RPMI7951 (cell line): ENCODE results near the gene GFER. TPM values are rescaled to one million over a fixed set of nuclear protein-coding genes. Genes with fewer than 3 reads are reported as not detected.

Source experiments
- DNase-seq: peaks from one replicate; pipeline ENCODE4 v3.0.0-alpha.2; 2012; ENCODE audit warnings: low read depth
- total RNA-seq: library from RNA; depleted of rRNA; stranded (reverse); fragments of >200 nt; shearing (Covaris generic); gene quantifications from 2 replicates; pipeline ENCODE4 v1.2.3, GENCODE V29; 2014

Gene GFER
- total RNA-seq, 1 experiment from 2014 or later = 6.7 TPM

DNA sequence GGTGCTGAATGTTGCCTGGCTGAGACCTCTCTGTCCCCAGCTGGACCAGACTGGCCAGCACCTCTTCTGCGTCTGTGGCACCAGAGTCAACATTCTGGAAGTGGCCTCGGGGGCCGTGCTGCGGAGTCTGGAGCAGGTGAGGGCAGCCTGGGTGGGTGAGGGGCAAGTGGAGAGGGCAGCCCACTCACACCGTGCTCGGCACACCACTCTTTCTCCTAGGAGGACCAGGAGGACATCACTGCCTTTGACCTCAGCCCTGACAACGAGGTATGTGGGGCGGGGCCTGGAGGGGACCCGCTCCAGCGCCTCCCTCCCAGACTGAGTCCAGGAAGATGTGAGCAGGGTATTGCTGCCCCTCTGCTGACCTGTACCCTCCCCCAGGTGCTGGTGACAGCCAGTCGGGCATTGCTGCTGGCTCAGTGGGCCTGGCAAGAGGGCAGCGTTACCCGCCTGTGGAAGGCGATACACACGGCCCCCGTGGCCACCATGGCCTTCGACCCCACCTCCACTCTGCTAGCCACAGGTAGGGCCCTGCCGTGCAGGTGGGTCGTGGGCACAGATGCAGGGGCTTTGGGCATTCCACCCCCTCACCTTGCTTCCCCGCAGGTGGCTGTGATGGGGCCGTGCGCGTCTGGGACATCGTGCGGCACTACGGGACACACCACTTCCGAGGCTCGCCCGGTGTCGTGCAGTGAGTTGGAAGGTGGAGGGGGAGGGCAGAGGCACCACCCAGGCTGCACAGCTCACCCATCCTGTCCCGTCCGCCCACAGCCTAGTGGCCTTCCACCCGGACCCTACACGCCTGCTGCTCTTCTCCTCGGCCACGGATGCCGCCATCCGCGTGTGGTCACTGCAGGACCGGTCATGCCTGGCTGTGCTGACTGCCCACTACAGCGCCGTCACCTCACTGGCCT lies 9.6 kb upstream of the GFER start:
- DNase-seq = no peak

GRCh38 chr16:1975432-1976215 lies 8.4 kb upstream of the GFER start:
- DNase-seq = no peak

DNA sequence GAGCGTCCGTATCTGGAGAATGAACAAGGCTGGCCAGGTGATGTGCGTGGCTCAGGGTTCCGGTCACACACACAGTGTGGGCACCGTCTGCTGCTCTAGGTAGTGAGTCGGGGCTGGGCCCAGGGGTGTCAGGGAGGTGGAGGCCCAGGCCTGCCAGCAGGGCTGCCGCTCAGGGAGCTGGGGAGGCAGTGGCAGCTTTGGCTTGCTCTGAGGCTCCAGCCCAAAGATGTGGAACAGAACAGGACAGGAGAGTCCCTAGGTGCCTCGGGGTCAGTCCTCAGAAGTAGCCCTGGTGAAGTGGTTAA lies 7.8 kb upstream of the GFER start:
- no peak for DNase-seq

GRCh38 chr16:1976951-1977874 lies 6.8 kb upstream of the GFER start:
- DNase-seq = no peak

- DNase-seq = no peak
Observed at GRCh38 chr16:1977875-1978268, 6.1 kb upstream of the GFER start.

- DNase-seq = no peak
Observed at GRCh38 chr16:1978476-1979120, 5.4 kb upstream of the GFER start.

DNA sequence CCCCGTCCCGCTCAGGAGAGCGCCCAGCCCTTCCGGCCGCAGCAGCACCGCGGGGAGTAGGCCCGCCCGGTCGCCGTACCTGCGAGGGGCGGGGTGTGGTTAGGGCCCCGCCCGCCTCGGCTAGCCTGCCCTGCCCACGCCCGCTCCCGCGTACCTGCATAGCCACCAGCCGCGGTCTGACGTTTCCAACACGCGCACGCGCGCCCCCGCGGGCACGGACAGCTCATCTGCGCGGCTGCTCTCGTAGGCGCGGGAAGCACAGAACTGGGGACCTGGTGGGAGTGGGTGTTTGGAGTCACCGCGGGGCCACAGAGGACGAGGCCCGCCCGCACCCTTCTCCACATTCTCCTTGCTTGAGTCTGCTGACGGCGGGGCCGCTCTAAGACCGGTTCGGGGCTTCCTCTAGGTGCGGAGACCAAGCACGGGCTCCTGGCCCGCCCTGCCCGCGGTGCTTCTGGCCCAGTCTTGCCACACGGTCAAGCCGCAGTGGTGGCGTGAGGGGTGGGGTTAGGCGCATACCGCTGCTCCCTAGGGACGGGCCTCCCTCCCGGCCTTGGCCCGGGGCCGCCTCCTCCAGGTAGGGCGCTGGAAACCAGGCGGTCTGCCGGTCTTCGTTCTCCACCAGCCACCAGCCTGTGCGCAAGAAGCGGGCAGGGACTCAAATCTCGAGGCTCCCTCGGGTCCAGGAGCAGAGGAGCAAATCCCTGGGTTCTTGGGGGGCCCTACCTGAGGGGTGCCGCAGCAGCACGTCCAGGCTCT lies 4.5 kb upstream of the GFER start:
- no peak for DNase-seq

DNA sequence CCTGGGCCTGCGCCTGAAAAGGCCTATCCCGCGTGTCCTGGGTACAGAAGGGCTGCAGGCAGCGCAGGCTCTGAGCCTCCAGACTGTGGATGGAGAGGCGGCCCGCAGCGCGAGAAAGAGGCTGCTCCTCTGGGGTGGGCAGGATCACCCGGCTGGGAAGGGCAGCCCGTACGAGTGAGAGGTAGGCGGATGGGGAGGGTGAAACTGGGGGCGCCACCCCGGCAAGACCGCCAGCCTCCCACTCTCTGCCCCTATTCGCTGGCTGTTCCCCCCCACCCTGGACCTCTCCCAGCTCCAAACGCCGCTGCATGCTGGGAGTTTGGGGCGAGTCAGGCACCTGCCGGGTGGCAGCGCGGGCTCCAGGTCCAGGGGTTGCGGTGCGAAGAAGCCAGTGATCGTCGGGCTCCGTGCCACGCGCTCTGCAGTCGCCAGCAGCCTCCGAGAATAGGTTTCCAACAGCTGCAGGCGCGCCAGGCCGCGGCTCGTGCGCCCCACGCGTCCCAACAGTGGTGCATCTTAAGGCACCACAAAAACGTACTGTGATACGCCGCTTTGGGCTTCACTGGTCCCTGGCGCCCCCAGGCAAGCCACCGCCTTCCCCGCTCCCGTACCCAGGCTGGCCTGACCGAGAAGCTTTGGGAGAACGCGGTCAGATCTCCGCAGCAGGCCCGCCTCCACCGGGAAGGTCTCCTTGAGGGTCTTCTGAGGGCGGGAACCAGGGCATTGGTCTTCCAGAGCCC lies 3.8 kb upstream of the GFER start:
- DNase-seq = no peak

- no peak for DNase-seq
Observed at GRCh38 chr16:1980770-1981087, 3.3 kb upstream of the GFER start.

DNA sequence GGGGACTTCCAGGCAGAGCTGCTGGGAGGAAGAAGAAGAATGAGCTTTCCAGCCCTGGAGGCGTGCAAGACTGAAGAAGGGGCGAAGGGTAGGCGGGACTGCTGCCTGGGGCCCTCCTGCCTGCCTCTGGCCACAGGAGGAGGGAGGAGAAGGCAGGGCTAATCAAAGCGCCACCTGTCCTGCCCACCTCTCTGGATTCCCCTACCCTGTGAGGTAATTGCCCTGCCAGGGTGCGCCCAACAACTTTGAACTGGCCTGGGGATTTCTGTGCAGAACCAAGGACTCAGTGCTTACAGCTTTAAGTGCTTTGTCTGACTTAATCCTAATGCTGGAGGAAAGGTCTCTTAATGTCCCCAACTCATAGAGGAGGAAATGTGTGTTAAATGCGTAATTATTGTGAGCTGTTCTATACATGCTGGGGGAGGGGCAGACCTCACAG lies 2.6 kb upstream of the GFER start, which contains the start of gene NOXO1:
NOXO1 (minus strand) TSS at position 72 of the 439 bp plus-strand sequence. CDS start 290 bp downstream, outside the sequence.
- DNase-seq = no peak

DNA sequence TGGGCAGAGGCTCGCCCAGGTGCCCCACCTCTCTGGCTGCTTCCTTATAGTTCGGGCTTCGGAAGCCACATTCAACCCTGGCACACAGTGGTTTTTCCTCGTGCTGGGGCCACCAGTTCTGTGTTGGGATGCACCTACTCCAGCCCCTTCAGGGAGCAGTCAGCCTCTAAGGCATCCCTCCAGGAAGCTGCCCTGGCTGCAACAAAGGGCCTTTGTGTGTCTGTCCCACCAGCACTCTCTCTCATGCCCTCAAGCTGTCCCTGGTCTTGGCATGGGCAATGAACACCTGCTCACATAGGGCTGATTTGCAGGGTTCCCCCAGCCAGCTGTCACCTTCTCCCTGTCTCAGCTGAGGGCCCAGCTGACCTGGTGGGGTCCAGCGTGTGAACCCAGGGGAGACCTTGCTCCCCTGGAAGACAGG lies 2.0 kb upstream of the GFER start:
- DNase-seq = peak; percentile 49

DNA sequence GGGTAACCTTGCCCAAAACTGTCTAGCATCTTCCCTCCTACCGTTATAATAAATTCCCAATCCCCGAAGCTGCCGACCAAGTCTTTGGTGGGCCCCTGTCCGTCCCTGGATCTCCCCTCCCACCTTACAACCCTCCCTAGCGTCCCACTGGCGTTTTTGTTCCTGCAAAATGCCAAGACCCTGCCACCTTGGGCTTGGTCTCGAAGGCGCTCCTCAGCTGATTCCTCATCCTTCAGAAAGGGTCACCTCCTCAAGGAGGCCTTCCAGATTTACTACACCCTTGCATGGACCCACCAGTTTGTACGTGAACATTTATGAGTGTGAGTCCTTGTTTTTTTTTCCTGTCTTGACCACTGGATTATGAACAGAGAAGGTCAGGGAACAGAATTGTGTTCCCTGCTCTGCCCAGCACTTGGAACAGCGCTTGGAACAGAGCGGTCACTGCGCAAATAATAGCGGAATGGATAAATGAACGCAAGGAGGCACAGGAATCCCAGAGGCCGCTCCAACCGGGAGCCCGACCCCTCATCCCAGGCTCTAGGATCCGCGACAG lies 926 bp upstream of the GFER start:
- DNase-seq = no peak

- DNase-seq = peak; percentile 26
Observed at GRCh38 chr16:1984347-1985225, 593 bp downstream of the GFER start.

GRCh38 chr16:1985466-1986150 lies 1.6 kb downstream of the GFER start:
- DNase-seq = no peak

DNA sequence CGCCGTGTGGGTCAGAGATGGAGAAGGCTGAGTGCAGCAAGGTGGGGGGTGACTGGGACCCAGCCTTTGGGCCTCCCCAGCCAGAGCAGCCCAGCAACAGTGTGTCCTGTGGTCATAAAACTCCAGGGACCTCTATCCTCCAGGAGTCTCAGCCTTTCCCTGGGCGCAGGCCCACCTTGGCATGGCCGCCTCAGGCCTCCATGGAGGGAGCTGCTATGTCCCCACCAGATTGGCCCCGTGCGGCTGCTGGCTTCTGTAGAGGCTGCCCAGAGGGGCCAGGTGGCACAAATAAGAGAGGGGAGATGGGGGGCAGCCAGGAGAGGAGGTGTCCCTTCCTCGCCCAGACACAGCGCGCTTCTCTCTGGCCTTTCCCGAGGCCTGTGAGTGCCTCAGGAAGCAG lies 3.2 kb downstream of the GFER start:
- DNase-seq = no peak

GRCh38 chr16:1989209-1990100 lies 5.5 kb downstream of the GFER start, which contains the start of gene SYNGR3:
Gene SYNGR3 (plus strand): TSS chr16:1989970. CDS start chr16:1990103, 133 bp downstream.
- DNase-seq = peak; percentile 36

DNA sequence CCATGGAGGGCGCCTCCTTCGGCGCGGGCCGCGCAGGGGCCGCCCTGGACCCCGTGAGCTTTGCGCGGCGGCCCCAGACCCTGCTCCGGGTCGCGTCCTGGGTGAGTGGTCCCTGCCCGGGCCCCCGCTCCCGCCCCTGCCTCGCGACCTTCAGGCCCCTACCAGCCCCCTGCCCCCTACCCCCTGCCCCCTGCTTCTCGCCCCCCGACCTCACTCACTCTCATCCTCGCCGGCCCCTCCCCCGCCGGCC lies 6.0 kb downstream of the GFER start:
- no peak for DNase-seq
